ENCODE results near the gene SNAP47.
A peak's percentile ranks its signal among the peaks of the same experiment; 100 is the strongest.

The SNAP47 gene

DNA sequence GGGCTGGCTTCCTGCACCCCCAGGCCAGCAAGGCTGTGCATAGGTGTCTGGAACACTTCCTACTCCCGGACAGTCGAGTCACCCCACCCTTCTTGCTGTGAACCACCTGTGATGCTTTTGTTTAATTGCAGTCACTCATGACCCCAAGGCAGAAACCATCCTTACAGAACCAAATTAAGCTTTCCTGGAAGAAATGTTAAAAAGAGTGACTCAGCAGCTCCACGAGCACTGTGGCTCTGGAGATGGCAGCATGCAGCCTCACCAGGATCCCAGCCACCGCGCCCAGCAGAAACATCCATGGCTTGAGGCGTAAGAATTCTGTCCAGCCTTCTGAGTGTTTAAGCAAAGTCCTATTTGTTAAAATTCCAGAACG is 28.8 kb downstream of the SNAP47 start:
- H4K91ac ChIP-seq (ENCODE audit: low read depth, low read length, poor library complexity) = no peak overlapping the region
- H2AK5ac ChIP-seq (ENCODE audit: low read depth, low read length) = no peak overlapping the region
- no peak overlapping the region for H3K23ac ChIP-seq (ENCODE audit: low read depth, low read length, poor library complexity)
- DNase-seq (ENCODE audit: low spot score) = no peak
- no peak overlapping the region for H2BK120ac ChIP-seq (ENCODE audit: low read depth, low read length)
- H3K36me3 ChIP-seq (replicated peaks in 1 of 2; ENCODE audit: control insufficient read depth in 2 of 2, insufficient read depth in 2 of 2, low read length in 2 of 2) = peaks cover 58 to 73% of the 10 kb centered on the region in 2 donors
- H3K4me2 ChIP-seq (ENCODE audit: insufficient read depth, low read length, poor library complexity, severe bottlenecking) = no peak overlapping the region
- H3K9me3 ChIP-seq (replicated peaks in 1 of 2; ENCODE audit: control insufficient read depth in 2 of 2, insufficient read depth in 1 of 2, low read depth in 1 of 2, low read length in 2 of 2) = peaks cover 0 to 4% of the 10 kb centered on the region in 2 donors
- no peak overlapping the region for H2BK12ac ChIP-seq (ENCODE audit: low read length)
- H3K27me3 ChIP-seq (ENCODE audit: control insufficient read depth in 3 of 3, insufficient read depth in 3 of 3, low read depth in 1 of 3, low read length in 3 of 3) = no peaks in the 10 kb centered on the region
- H3K9ac ChIP-seq (ENCODE audit: low read depth, low read length, poor library complexity) = no peak overlapping the region
- no CpG with 5 or more reads among the region's 7 CpGs for WGBS, 2 donors (ENCODE audit: extremely low coverage in 2 of 2, insufficient read length in 2 of 2, insufficient replicate concordance in 1 of 2)
- H3K4me1 ChIP-seq (ENCODE audit: control insufficient read depth in 2 of 2, insufficient read depth in 1 of 2, low read depth in 1 of 2, low read length in 2 of 2) = no peaks in the 10 kb centered on the region
- no peak overlapping the region for H4K8ac ChIP-seq (ENCODE audit: low read depth, low read length)
- H3K27ac ChIP-seq (replicated peaks; ENCODE audit: low read length) = no peak overlapping the region
- peaks cover 8% of the 10 kb centered on the region for H3K79me1 ChIP-seq (ENCODE audit: low read depth, low read length)
- H2AFZ ChIP-seq (ENCODE audit: low read length) = no peak overlapping the region
- H3K4me3 ChIP-seq (ENCODE audit: low read length in 2 of 2) = no peak overlapping the region
- no peak overlapping the region for H2BK15ac ChIP-seq (ENCODE audit: low read length)
- no peak overlapping the region for H3K4ac ChIP-seq (ENCODE audit: low read length)
- no peak overlapping the region for H2BK5ac ChIP-seq (ENCODE audit: low read length)
- H3K14ac ChIP-seq (ENCODE audit: low read length) = no peak overlapping the region
- H3K18ac ChIP-seq (ENCODE audit: low read length) = no peak overlapping the region

- no peak overlapping the region for H2BK5ac ChIP-seq (ENCODE audit: low read length)
- no peak overlapping the region for H3K18ac ChIP-seq (ENCODE audit: low read length)
- no peaks in the 10 kb centered on the region for H3K27me3 ChIP-seq (ENCODE audit: control insufficient read depth in 3 of 3, insufficient read depth in 3 of 3, low read depth in 1 of 3, low read length in 3 of 3)
- no peak overlapping the region for H2AK5ac ChIP-seq (ENCODE audit: low read depth, low read length)
- peaks cover 8% of the 10 kb centered on the region for H3K79me1 ChIP-seq (ENCODE audit: low read depth, low read length)
- H2BK12ac ChIP-seq (ENCODE audit: low read length) = no peak overlapping the region
- peaks cover 0 to 4% of the 10 kb centered on the region in 2 donors for H3K9me3 ChIP-seq (replicated peaks in 1 of 2; ENCODE audit: control insufficient read depth in 2 of 2, insufficient read depth in 1 of 2, low read depth in 1 of 2, low read length in 2 of 2)
- H3K4me3 ChIP-seq (ENCODE audit: low read length in 2 of 2) = no peak overlapping the region
- H3K36me3 ChIP-seq (replicated peaks in 1 of 2; ENCODE audit: control insufficient read depth in 2 of 2, insufficient read depth in 2 of 2, low read length in 2 of 2) = peaks cover 51 to 72% of the 10 kb centered on the region in 2 donors
- no peak overlapping the region for H4K91ac ChIP-seq (ENCODE audit: low read depth, low read length, poor library complexity)
- H3K4me1 ChIP-seq (ENCODE audit: control insufficient read depth in 2 of 2, insufficient read depth in 1 of 2, low read depth in 1 of 2, low read length in 2 of 2) = no peaks in the 10 kb centered on the region
- WGBS, 2 donors (ENCODE audit: extremely low coverage in 2 of 2, insufficient read length in 2 of 2, insufficient replicate concordance in 1 of 2) = no CpG with 5 or more reads among the region's 8 CpGs
- no peak overlapping the region for H3K4me2 ChIP-seq (ENCODE audit: insufficient read depth, low read length, poor library complexity, severe bottlenecking)
- H2BK120ac ChIP-seq (ENCODE audit: low read depth, low read length) = no peak overlapping the region
- H4K8ac ChIP-seq (ENCODE audit: low read depth, low read length) = no peak overlapping the region
- H3K23ac ChIP-seq (ENCODE audit: low read depth, low read length, poor library complexity) = peak overlapping the region; percentile 74
- no peak overlapping the region for H3K14ac ChIP-seq (ENCODE audit: low read length)
- DNase-seq (ENCODE audit: low spot score) = no peak
- H2AFZ ChIP-seq (ENCODE audit: low read length) = no peak overlapping the region
- no peak overlapping the region for H3K27ac ChIP-seq (replicated peaks; ENCODE audit: low read length)
- no peak overlapping the region for H2BK15ac ChIP-seq (ENCODE audit: low read length)
- H3K4ac ChIP-seq (ENCODE audit: low read length) = no peak overlapping the region
- peak overlapping the region; percentile 72 for H3K9ac ChIP-seq (ENCODE audit: low read depth, low read length, poor library complexity)
Measured at GRCh38 chr1:227765261-227766014, 30.2 kb downstream of the SNAP47 start.

GRCh38 chr1:227766015-227766634 is 30.9 kb downstream of the SNAP47 start:
- Histone ChIP-seq H2BK120ac (ENCODE audit: low read depth, low read length) (no peak overlapping the region), H3K27me3 (ENCODE audit: control insufficient read depth in 3 of 3, insufficient read depth in 3 of 3, low read depth in 1 of 3, low read length in 3 of 3) (no peaks in the 10 kb centered on the region), H2BK12ac (ENCODE audit: low read length) (no peak overlapping the region), H3K14ac (ENCODE audit: low read length) (no peak overlapping the region), H2AFZ (ENCODE audit: low read length) (no peak overlapping the region), H3K9me3 (replicated peaks in 1 of 2; ENCODE audit: control insufficient read depth in 2 of 2, insufficient read depth in 1 of 2, low read depth in 1 of 2, low read length in 2 of 2) (peaks cover 0 to 4% of the 10 kb centered on the region in 2 donors), H2BK5ac (ENCODE audit: low read length) (no peak overlapping the region), H4K8ac (ENCODE audit: low read depth, low read length) (no peak overlapping the region), H3K4ac (ENCODE audit: low read length) (no peak overlapping the region), H3K9ac (ENCODE audit: low read depth, low read length, poor library complexity) (peak overlapping the region; percentile 33), H3K36me3 (replicated peaks in 1 of 2; ENCODE audit: control insufficient read depth in 2 of 2, insufficient read depth in 2 of 2, low read length in 2 of 2) (peaks cover 50 to 72% of the 10 kb centered on the region in 2 donors), H2BK15ac (ENCODE audit: low read length) (no peak overlapping the region), H3K4me3 (ENCODE audit: low read length in 2 of 2) (no peak overlapping the region), H3K4me2 (ENCODE audit: insufficient read depth, low read length, poor library complexity, severe bottlenecking) (no peak overlapping the region), H3K18ac (ENCODE audit: low read length) (no peak overlapping the region), H3K4me1 (ENCODE audit: control insufficient read depth in 2 of 2, insufficient read depth in 1 of 2, low read depth in 1 of 2, low read length in 2 of 2) (no peaks in the 10 kb centered on the region), H3K23ac (ENCODE audit: low read depth, low read length, poor library complexity) (no peak overlapping the region), H3K27ac (replicated peaks; ENCODE audit: low read length) (no peak overlapping the region), H4K91ac (ENCODE audit: low read depth, low read length, poor library complexity) (peak overlapping the region; percentile 49), H3K79me1 (ENCODE audit: low read depth, low read length) (peaks cover 8% of the 10 kb centered on the region), H2AK5ac (ENCODE audit: low read depth, low read length) (no peak overlapping the region)
- no CpG with 5 or more reads among the region's 17 CpGs for WGBS, 2 donors (ENCODE audit: extremely low coverage in 2 of 2, insufficient read length in 2 of 2, insufficient replicate concordance in 1 of 2)
- no peak for DNase-seq (ENCODE audit: low spot score)

- WGBS, 2 donors (ENCODE audit: extremely low coverage in 2 of 2, insufficient read length in 2 of 2, insufficient replicate concordance in 1 of 2) = no CpG with 5 or more reads among the region's 19 CpGs
- H3K9me3 ChIP-seq (replicated peaks in 1 of 2; ENCODE audit: control insufficient read depth in 2 of 2, insufficient read depth in 1 of 2, low read depth in 1 of 2, low read length in 2 of 2) = peaks cover 0 to 4% of the 10 kb centered on the region in 2 donors
- peak overlapping the region; percentile 64 for H3K9ac ChIP-seq (ENCODE audit: low read depth, low read length, poor library complexity)
- no peak overlapping the region for H4K91ac ChIP-seq (ENCODE audit: low read depth, low read length, poor library complexity)
- no peak overlapping the region for H2BK5ac ChIP-seq (ENCODE audit: low read length)
- H2AK5ac ChIP-seq (ENCODE audit: low read depth, low read length) = no peak overlapping the region
- H3K4ac ChIP-seq (ENCODE audit: low read length) = no peak overlapping the region
- no peaks in the 10 kb centered on the region for H3K4me1 ChIP-seq (ENCODE audit: control insufficient read depth in 2 of 2, insufficient read depth in 1 of 2, low read depth in 1 of 2, low read length in 2 of 2)
- peaks cover 8% of the 10 kb centered on the region for H3K79me1 ChIP-seq (ENCODE audit: low read depth, low read length)
- H3K14ac ChIP-seq (ENCODE audit: low read length) = no peak overlapping the region
- no peak overlapping the region for H2AFZ ChIP-seq (ENCODE audit: low read length)
- H3K4me3 ChIP-seq (ENCODE audit: low read length in 2 of 2) = peak overlapping the region in 1 of 2 donors; percentile 25
- peak overlapping the region; percentile 8 for H4K8ac ChIP-seq (ENCODE audit: low read depth, low read length)
- no peak overlapping the region for H2BK120ac ChIP-seq (ENCODE audit: low read depth, low read length)
- H3K36me3 ChIP-seq (replicated peaks in 1 of 2; ENCODE audit: control insufficient read depth in 2 of 2, insufficient read depth in 2 of 2, low read length in 2 of 2) = peaks cover 46 to 70% of the 10 kb centered on the region in 2 donors
- DNase-seq (ENCODE audit: low spot score) = no peak
- no peak overlapping the region for H3K18ac ChIP-seq (ENCODE audit: low read length)
- peak overlapping the region; percentile 28 for H3K23ac ChIP-seq (ENCODE audit: low read depth, low read length, poor library complexity)
- H3K27me3 ChIP-seq (ENCODE audit: control insufficient read depth in 3 of 3, insufficient read depth in 3 of 3, low read depth in 1 of 3, low read length in 3 of 3) = no peaks in the 10 kb centered on the region
- H2BK12ac ChIP-seq (ENCODE audit: low read length) = no peak overlapping the region
- H3K4me2 ChIP-seq (ENCODE audit: insufficient read depth, low read length, poor library complexity, severe bottlenecking) = no peak overlapping the region
- H3K27ac ChIP-seq (replicated peaks; ENCODE audit: low read length) = no peak overlapping the region
- H2BK15ac ChIP-seq (ENCODE audit: low read length) = no peak overlapping the region
Measured at GRCh38 chr1:227766653-227767277, 31.5 kb downstream of the SNAP47 start.
